Ishikawa (cell line): Measurements from ENCODE around the gene INO80.

Experiments used
- CEBPB ChIP-seq: IDR thresholded peaks from 2 replicates; pipeline ENCODE4 v1.6.1; 2012
- CREB1 ChIP-seq: IDR thresholded peaks from 2 replicates; pipeline ENCODE4 v1.6.1; 2012; ENCODE audit warnings: low read depth
- EGR1 ChIP-seq: IDR thresholded peaks from 2 replicates; pipeline ENCODE4 v1.6.1; 2012
- EP300 ChIP-seq: IDR thresholded peaks from 2 replicates; pipeline ENCODE4 v1.6.1; 2012; ENCODE audit warnings: borderline replicate concordance
- FOXM1 ChIP-seq: IDR thresholded peaks from 2 replicates; pipeline ENCODE4 v1.6.1; 2012; ENCODE audit warnings: low read depth, borderline replicate concordance
- NFIC ChIP-seq: IDR thresholded peaks from 2 replicates; pipeline ENCODE4 v1.6.1; 2012
- RAD21 ChIP-seq: IDR thresholded peaks from 2 replicates; pipeline ENCODE4 v1.6.1; 2012; ENCODE audit warnings: low read depth
- TAF1 ChIP-seq: IDR thresholded peaks from 2 replicates; pipeline ENCODE4 v1.6.1; 2012; ENCODE audit warnings: low read depth, mild to moderate bottlenecking
- TCF12 ChIP-seq: IDR thresholded peaks from 2 replicates; pipeline ENCODE4 v1.6.1; 2012; ENCODE audit warnings: low read depth
- TEAD4 ChIP-seq: IDR thresholded peaks from 2 replicates; pipeline ENCODE4 v1.6.1; 2012
- YY1 ChIP-seq: IDR thresholded peaks from 2 replicates; pipeline ENCODE4 v1.6.1; 2012; ENCODE audit warnings: low read depth
- ZBTB7A ChIP-seq: IDR thresholded peaks from 2 replicates; pipeline ENCODE4 v1.6.1; 2012; ENCODE audit warnings: low read depth
- TF ChIP-seq, protein P1 (sequence below): IDR thresholded peaks from 2 replicates; pipeline ENCODE4 v1.6.1; 2012; ENCODE audit warnings: low read depth, mild to moderate bottlenecking
- TF ChIP-seq, protein P2 (sequence below): IDR thresholded peaks from 2 replicates; pipeline ENCODE4 v1.6.1; 2012
- TF ChIP-seq, protein P3 (sequence below): IDR thresholded peaks from 2 replicates; pipeline ENCODE4 v1.6.1; 2012

The INO80 gene

DNA sequence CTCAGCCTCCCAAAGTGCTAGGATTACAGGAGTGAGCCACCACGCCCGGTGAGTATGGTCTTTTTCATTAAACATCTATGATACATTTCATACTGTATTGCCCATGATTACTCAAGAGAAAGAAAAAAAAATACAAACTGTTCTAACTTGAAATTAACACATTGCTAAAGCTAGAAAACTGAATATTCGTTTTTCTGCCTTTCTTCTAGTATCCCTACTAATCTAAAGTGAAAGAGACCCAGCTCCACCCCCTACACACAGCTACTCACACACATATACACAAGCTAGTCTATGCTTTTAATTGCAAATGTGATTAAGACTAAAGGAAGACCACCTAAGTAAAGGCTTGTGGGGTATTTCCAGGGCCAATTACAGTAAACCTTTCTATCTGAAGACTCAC is 43.1 kb downstream of the INO80 start:
- no peak for TF ChIP-seq YY1

DNA sequence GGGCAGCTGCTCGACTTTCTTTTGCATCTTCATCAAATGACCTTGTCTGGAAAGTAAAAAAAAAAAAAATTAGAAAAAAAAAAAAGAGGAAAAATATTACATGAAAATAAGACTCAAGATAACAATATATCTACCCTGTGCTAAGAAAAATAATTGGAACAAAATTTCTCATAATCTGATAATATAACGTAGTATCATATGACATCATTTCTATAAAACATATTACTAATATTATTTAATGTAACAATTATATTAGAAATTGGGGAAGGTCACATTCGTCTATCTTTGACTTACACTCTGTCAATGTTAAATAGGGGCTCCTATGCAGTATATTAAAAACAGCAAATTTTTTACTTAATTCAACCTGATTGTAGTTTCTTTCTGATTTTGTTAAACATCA is 44.1 kb downstream of the INO80 start:
- TF ChIP-seq, protein P1, sequence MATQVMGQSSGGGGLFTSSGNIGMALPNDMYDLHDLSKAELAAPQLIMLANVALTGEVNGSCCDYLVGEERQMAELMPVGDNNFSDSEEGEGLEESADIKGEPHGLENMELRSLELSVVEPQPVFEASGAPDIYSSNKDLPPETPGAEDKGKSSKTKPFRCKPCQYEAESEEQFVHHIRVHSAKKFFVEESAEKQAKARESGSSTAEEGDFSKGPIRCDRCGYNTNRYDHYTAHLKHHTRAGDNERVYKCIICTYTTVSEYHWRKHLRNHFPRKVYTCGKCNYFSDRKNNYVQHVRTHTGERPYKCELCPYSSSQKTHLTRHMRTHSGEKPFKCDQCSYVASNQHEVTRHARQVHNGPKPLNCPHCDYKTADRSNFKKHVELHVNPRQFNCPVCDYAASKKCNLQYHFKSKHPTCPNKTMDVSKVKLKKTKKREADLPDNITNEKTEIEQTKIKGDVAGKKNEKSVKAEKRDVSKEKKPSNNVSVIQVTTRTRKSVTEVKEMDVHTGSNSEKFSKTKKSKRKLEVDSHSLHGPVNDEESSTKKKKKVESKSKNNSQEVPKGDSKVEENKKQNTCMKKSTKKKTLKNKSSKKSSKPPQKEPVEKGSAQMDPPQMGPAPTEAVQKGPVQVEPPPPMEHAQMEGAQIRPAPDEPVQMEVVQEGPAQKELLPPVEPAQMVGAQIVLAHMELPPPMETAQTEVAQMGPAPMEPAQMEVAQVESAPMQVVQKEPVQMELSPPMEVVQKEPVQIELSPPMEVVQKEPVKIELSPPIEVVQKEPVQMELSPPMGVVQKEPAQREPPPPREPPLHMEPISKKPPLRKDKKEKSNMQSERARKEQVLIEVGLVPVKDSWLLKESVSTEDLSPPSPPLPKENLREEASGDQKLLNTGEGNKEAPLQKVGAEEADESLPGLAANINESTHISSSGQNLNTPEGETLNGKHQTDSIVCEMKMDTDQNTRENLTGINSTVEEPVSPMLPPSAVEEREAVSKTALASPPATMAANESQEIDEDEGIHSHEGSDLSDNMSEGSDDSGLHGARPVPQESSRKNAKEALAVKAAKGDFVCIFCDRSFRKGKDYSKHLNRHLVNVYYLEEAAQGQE: no peak
- no peak for TF ChIP-seq FOXM1
- TF ChIP-seq NFIC: no peak
- TF ChIP-seq EGR1: no peak
- no peak for TF ChIP-seq RAD21
- TF ChIP-seq YY1: no peak
- no peak for TF ChIP-seq TEAD4
- TF ChIP-seq CREB1: no peak

DNA sequence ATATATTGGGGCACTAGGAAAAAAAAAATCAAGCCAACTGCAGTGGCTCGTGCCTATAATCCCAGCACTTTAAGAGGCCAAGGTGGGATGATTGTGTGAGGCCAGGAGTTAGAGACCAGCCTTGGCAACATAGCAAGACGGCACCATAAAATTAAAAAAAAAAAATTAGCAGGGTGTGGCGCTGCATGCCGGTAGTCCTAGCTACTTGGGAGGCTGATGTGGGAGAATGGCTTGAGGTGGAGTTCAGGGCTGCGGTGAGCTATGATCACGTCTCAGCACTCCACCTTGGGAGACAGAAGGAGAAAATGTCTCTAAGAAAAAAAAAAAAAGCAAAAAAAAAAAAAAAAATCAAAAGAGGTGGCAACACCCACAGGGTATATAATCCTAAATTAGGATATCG is 49.6 kb downstream of the INO80 start:
- no peak for TF ChIP-seq EGR1
- TF ChIP-seq, protein P2, sequence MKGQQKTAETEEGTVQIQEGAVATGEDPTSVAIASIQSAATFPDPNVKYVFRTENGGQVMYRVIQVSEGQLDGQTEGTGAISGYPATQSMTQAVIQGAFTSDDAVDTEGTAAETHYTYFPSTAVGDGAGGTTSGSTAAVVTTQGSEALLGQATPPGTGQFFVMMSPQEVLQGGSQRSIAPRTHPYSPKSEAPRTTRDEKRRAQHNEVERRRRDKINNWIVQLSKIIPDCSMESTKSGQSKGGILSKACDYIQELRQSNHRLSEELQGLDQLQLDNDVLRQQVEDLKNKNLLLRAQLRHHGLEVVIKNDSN: no peak
- TF ChIP-seq YY1: no peak
- no peak for TF ChIP-seq NFIC
- TF ChIP-seq TCF12: no peak
- TF ChIP-seq FOXM1: no peak
- no peak for TF ChIP-seq EP300
- TF ChIP-seq CEBPB: no peak
- TF ChIP-seq RAD21: no peak
- TF ChIP-seq, protein P3, sequence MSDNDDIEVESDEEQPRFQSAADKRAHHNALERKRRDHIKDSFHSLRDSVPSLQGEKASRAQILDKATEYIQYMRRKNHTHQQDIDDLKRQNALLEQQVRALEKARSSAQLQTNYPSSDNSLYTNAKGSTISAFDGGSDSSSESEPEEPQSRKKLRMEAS: no peak
- no peak for TF ChIP-seq TAF1

DNA sequence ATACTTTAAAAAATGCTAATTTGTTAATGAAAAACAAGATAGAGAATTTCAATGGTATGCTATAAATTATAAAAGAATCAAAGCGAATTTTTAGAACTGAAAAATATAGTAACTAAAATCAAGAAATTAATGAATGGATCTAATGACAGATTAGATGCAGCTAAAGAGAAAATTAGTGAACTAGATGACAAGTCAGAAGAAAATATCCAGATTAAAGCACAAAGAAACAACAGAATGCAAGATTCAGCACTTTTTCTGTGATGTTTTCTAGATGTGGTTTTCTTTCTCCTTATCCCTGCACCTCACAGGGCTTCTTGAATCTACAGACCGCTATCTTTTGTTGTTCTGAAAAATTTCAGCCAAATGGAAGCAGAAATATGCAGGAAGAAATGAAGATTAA is 54.4 kb downstream of the INO80 start:
- TF ChIP-seq CEBPB (no peak), YY1 (no peak), EGR1 (no peak), RAD21 (no peak), EP300 (no peak), FOXM1 (no peak), TEAD4 (no peak), CREB1 (no peak), ZBTB7A (no peak), NFIC (no peak), TCF12 (no peak), TAF1 (no peak)
- TF ChIP-seq, protein P2: no peak
- TF ChIP-seq, protein P3: no peak
- TF ChIP-seq, protein P1: no peak

DNA sequence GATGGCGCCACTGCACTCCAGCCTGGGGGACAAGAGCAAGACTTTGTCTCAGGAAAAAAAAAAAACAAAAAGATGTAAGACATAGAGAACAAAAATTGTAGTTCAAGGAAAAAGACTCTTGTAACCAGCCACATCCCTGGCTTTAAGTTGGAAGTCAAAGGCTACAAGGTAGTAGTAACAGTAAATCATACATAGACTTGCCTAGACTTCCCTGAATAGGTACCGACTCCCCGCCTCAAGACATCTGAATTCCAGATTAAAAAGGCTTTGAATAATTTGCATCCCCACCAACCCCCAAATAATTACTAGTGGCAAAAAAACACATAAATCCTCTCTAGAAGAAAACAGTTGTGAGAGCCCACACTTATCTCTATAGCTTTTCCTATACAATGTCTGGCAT is 55.6 kb downstream of the INO80 start:
- TF ChIP-seq EP300 (no peak), EGR1 (no peak), NFIC (no peak), CREB1 (no peak), ZBTB7A (no peak), FOXM1 (no peak), CEBPB (no peak), RAD21 (no peak), TAF1 (no peak), YY1 (no peak), TEAD4 (no peak), TCF12 (no peak)
- TF ChIP-seq, protein P3: no peak
- TF ChIP-seq, protein P1: no peak
- TF ChIP-seq, protein P2: no peak
